ENCODE measurements around the gene NES. TPM values are rescaled to one million over a fixed set of nuclear protein-coding genes. Genes with fewer than 3 reads are reported as not detected.

Gene NES
- total RNA-seq, 4 donors from 2014 or later: 13.9 to 34.3 (median 23.9) TPM

GRCh38 chr1:156707417-156708217 is 30.4 kb upstream of the NES start:
- H3K4me3 ChIP-seq: no peak overlapping the region
- H3K27ac ChIP-seq: peak overlapping the region in 3 of 4 donors; percentile 83 to 87 (median 85)
- ATAC-seq: no peak
- H3K27me3 ChIP-seq: peaks cover 18% of the 10 kb centered on the region
- TF ChIP-seq POLR2AphosphoS5 (IDR thresholded peaks at IDR 0.05): no peak
- no peak for TF ChIP-seq EP300 (IDR thresholded peaks at IDR 0.05)
- TF ChIP-seq POLR2A (IDR thresholded peaks at IDR 0.05): no peak
- no peak for TF ChIP-seq CTCF (IDR thresholded peaks at IDR 0.05)
- WGBS, 2 donors (ENCODE audit: low coverage in 1 of 2): 17 to 60% methylated on average over 1 to 2 of the region's 8 CpGs
- no peaks in the 10 kb centered on the region for H3K36me3 ChIP-seq
- H3K9me3 ChIP-seq: no peaks in the 10 kb centered on the region
- peaks cover 0 to 89% (median 47%) of the 10 kb centered on the region in 3 donors for H3K4me1 ChIP-seq

GRCh38 chr1:156706657-156707416 is 29.6 kb upstream of the NES start:
- H3K27ac ChIP-seq: peak overlapping the region; percentile 24 to 87 (median 84)
- H3K4me3 ChIP-seq: peak overlapping the region; percentile 18 to 54
- peaks cover 0 to 82% (median 44%) of the 10 kb centered on the region in 3 donors for H3K4me1 ChIP-seq
- H3K9me3 ChIP-seq: no peaks in the 10 kb centered on the region
- peaks cover 18% of the 10 kb centered on the region for H3K27me3 ChIP-seq
- ATAC-seq: peak; percentile 46
- TF ChIP-seq POLR2A (IDR thresholded peaks at IDR 0.05) (no peak), EP300 (IDR thresholded peaks at IDR 0.05) (no peak), POLR2AphosphoS5 (IDR thresholded peaks at IDR 0.05) (no peak), CTCF (IDR thresholded peaks at IDR 0.05) (no peak)
- WGBS, 2 donors (ENCODE audit: low coverage in 1 of 2): 7 to 22% methylated on average over 3 to 12 of the region's 29 CpGs
- H3K36me3 ChIP-seq: no peaks in the 10 kb centered on the region

GRCh38 chr1:156705918-156706656 is 28.9 kb upstream of the NES start:
- Histone ChIP-seq H3K4me3 (peak overlapping the region; percentile 18 to 54), H3K9me3 (no peaks in the 10 kb centered on the region), H3K27me3 (peaks cover 26% of the 10 kb centered on the region), H3K36me3 (no peaks in the 10 kb centered on the region), H3K27ac (peak overlapping the region; percentile 24 to 87 (median 84)), H3K4me1 (peaks cover 0 to 78% (median 44%) of the 10 kb centered on the region in 3 donors)
- TF ChIP-seq POLR2AphosphoS5 (IDR thresholded peaks at IDR 0.05): no peak
- TF ChIP-seq EP300 (IDR thresholded peaks at IDR 0.05): no peak
- TF ChIP-seq POLR2A (IDR thresholded peaks at IDR 0.05): no peak
- peak in 3 of 4 experiments; percentile 70 to 84 (median 76) for TF ChIP-seq CTCF (IDR thresholded peaks at IDR 0.05)
- peak; percentile 69 for ATAC-seq
- WGBS, 2 donors (ENCODE audit: low coverage in 1 of 2): no CpG with 5 or more reads among the region's 45 CpGs

- peak; percentile 8 for ATAC-seq
- H3K4me1 ChIP-seq: peaks cover 0 to 71% (median 44%) of the 10 kb centered on the region in 3 donors
- 0% methylated on average over 1 to 2 of the region's 42 CpGs for WGBS, 2 donors (ENCODE audit: low coverage in 1 of 2)
These were observed 28.2 kb upstream of the NES start, which contains the start of gene CRABP2 for GRCh38 chr1:156705321-156705917. Gene CRABP2 (minus strand): TSS chr1:156705583. CDS start chr1:156705446, 137 bp downstream.

More at GRCh38 chr1:156705321-156705917, 28.2 kb upstream of the NES start, which contains the start of gene CRABP2:
- Histone ChIP-seq H3K36me3 (peaks cover 0 to 4% of the 10 kb centered on the region in 2 donors), H3K9me3 (no peaks in the 10 kb centered on the region), H3K27me3 (peaks cover 33% of the 10 kb centered on the region), H3K4me3 (peak within 1 kb of the TSS; percentile 18 to 54), H3K27ac (peak within 1 kb of the TSS; percentile 24 to 87 (median 84))
- no peak for TF ChIP-seq POLR2AphosphoS5 (IDR thresholded peaks at IDR 0.05)
- no peak for TF ChIP-seq POLR2A (IDR thresholded peaks at IDR 0.05)
- TF ChIP-seq CTCF (IDR thresholded peaks at IDR 0.05): no peak
- no peak for TF ChIP-seq EP300 (IDR thresholded peaks at IDR 0.05)
